HG03280 (cell line): ENCODE results near the gene SLC25A13.

ENCODE experiments used
- ATAC-seq: cut with Tn5 transposase; IDR thresholded peaks from one replicate; pipeline ENCODE4 v1.9.1; 2021; ENCODE audit warnings: mild to moderate bottlenecking, moderate library complexity; ENCODE audit not compliant: unreplicated experiment

The SLC25A13 gene

DNA sequence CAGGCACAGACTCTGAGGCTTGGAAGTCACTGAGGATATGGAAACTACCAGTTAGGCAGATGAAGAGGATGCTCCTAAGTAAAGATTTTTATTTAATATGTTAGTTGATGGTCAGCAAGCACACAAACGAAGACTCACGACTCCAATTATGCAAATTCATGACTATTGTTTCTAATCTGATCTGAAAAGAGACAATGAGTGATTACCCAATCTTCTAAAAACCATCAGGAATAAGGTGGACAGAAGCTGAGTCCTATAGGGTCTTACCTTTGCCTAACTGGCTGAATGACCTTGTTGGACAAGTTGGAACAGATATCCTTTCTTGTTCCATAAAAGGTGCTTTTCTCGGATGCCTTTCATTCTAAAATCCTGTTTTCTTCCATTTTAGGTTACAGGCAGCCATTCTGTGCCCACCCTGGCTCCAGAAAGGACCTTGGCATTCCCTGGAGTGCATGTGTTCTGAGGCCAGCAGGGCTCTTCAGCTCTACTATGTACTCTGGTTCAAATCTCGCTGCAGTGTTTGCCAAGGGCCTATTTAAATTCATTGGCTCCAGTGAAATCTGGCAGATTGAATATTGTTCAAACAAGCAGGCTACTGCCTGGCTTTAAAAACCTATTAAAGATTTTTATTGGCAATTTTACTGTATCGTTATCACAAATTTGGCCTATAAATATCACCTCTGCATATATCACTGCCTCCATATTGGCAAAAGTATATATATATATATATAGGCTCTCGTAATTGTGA lies 77.5 kb downstream of the SLC25A13 start:
- ATAC-seq, result no peak

- ATAC-seq, result no peak
Measured at GRCh38 chr7:96243241-96243640, 78.7 kb downstream of the SLC25A13 start.

DNA sequence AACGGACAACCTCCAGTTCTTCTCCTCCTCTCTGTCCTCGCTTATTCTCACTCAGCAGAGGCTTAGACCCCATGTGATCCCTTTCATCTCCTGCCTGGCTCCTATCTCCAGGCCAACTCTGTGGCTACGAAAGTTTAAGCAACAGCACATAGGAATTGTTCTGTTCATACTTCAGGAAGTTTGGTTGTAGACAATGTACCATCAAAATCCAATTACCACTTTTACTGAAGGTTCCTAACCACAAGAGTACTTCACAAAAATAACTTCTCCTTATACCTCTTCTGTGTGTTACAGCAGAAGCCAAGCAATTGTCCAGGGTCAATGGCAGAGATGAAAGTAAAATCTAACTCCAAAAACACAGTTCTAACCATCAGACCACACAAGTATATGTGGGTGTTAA lies 80.0 kb downstream of the SLC25A13 start:
- no peak for ATAC-seq

DNA sequence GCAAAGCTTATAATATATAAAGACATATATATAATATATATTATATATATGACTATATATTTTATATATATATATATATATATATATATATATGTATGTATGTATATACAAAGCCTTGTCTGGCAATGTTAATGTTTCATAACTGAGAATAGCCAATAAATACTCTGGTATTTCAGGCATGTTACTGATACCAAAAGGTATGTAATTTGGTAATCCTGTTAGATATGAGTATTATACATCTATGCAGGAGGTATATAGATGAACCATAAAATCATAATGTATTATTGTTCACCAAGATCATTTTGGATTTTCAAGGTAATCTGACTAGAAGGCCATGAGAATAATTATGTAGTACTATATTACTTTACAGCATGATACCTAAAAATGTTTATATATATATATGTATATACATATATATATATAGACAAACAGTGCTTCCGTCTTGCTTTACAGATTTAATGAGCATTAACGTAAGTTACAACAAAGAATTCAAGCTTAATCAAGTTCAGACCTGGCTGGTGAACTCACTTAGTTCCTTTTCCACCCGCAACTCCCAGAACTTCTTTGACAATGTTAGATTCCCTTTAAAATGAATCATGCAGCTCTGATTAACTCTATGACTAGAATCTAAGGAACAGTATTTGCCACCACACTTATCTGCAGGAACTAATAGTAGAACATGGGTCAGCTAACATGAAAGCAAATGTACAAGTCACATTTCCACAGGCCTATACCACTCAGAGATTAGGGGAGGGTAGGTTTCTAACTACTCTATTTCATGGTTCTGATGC lies 82.7 kb downstream of the SLC25A13 start:
- ATAC-seq, result no peak

- ATAC-seq, result no peak
Measured at GRCh38 chr7:96238474-96238873, 83.4 kb downstream of the SLC25A13 start.

- no peak for ATAC-seq
Measured at GRCh38 chr7:96237040-96237439, 84.9 kb downstream of the SLC25A13 start.

DNA sequence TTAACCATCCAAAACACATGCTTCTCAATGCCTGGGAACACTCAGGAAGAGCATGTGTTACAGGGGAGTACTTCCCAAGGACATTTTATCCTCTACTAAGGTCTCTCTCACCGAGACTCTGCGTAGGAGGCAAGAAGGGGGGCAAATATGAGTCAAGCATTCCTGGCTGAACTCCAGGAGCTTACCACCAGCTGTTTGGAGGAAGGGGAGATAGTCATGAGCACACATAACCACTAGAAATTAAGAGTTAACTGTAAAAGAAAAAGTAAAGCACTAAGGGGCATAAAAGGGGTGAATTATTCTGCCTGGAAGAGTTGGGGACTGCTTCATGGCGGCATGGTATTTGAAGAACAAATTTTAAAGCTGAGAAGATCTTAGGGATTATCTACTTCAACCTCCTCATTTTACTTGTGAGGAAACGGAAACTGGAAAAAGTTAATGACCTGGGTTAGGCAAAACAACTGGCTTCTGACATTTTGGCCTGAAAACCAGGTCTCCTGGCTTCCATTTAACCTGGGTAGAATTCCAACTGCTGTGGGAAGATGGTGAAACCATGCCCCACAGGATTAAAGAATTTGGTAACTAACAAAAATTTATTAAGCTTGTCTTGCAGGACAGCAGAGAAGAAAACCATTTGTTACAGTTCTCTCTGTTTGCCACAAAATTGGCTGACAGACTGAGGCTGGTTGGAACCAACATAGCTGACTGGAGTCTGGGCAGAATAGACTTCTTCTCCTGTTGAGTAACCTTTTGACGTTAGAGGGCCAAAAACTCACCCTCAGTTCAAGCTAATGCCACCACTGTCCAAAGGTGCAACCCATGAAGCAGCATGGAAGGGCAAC lies 85.5 kb downstream of the SLC25A13 start:
- ATAC-seq, result no peak

DNA sequence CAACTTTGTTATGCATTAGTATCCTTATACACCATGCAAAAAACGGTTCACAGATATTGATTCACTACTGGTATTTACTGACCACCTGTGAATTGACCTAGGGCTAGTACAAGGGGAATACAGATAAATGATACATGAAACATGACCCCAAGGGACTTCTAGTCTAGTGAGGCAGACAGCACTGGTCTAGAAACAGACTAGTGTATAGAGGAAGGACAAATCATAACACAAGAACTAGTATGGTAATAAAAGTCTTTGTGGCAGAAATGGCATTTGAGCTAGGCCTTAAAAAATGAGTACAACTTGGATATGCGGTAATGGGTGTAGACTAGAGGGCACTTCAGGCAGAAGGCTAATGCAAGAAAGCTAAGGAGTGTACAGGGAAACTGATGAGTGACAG lies 86.6 kb downstream of the SLC25A13 start:
- ATAC-seq, result no peak

DNA sequence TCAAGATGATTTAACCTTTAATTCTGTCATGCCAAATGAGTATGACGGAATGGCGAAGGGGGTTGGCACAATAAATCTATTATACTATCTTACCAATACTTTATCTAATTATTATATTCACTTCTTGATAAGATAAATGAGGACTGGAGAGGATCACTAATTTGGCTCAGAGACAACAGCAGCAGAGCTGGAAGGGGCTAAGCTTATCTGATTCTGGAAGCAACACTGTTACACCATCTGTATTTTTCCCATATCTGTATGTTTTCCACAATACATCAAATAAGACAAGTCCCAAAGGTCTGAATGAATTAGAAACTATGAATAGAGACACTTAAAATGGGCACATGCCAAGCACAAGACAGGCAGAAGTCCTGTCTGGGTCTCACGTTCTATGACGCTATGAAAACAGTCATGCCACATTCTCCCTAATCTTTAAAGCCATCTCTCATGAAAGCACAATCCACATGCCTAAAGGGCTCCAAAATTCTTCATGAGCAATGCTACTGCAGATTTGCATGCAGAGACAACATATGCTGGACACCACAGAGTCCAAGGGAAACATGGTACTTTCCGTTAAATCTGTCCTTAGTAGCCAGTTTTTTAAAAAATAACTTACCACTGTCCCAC lies 88.3 kb downstream of the SLC25A13 start:
- ATAC-seq, result no peak

- no peak for ATAC-seq
Measured at GRCh38 chr7:96233084-96233483, 88.8 kb downstream of the SLC25A13 start.

- no peak for ATAC-seq
Measured at GRCh38 chr7:96228760-96229159, 93.1 kb downstream of the SLC25A13 start.

- no peak for ATAC-seq
Measured at GRCh38 chr7:96225251-96225650, 96.6 kb downstream of the SLC25A13 start.

DNA sequence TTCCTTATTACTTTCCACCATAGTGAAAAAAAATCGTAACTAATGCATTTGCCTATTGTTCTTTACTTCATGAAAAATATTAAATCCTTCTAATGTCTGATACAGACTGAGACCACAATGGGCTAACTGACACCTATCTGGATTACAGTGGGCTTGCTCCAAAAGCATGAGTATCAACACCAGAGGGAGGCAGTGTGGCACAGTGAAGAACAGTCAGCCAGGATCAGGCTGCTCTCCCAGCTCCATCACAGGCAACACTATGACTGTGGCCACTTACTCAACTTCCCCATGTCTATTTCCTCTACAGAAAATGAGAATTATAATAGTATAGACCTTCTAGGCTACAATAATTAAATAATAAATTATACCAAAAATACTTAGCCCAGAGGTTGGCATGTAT lies 97.2 kb downstream of the SLC25A13 start:
- ATAC-seq, result no peak

DNA sequence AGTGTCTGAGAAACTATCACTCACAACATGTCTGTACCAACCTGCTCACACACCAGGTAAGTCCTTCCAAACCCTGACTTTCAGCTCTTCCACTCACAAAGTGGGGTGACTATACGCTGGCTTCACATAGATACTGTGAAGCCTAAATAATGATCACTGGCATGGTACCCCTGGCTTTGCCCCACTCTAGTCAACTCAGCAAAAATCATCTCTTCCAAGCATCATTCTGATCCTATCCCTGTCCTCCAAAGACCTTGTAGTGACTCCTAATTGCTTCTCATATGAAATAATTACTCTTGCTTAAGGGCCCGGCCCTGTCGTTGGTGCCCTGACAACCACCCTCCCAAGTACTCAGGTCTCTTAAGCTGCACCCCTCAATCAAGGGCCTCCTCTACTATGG lies 97.8 kb downstream of the SLC25A13 start:
- no peak for ATAC-seq

DNA sequence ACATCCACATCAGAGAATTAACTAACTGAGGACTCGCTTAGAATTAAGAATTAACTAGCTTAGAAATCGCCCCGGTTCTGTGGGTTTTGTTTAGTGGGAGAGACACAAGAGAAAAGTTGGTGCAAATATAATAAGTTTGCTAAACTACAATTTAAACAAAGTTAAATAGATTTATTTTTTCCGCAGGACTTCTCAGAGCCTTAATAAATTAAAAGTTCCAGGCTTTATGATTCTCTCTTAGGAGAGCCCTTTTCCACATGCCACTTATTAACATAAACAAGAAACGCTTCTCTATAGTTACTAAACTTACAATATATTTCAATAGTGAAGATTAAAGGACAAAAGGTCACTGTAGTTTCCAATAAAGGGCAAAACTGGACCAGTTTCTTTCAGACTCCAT lies 100.0 kb downstream of the SLC25A13 start:
- ATAC-seq, result no peak

- no peak for ATAC-seq
Measured at GRCh38 chr7:96219378-96220130, 102.3 kb downstream of the SLC25A13 start.

GRCh38 chr7:96218664-96219243 lies 103.1 kb downstream of the SLC25A13 start:
- ATAC-seq, result no peak

- ATAC-seq, result no peak
Measured at GRCh38 chr7:96217147-96217546, 104.8 kb downstream of the SLC25A13 start.

- ATAC-seq, result no peak
Measured at GRCh38 chr7:96216373-96216772, 105.5 kb downstream of the SLC25A13 start.

GRCh38 chr7:96212474-96212873 lies 109.4 kb downstream of the SLC25A13 start:
- no peak for ATAC-seq
